ENCODE results near the gene MT1G.

The MT1G gene

DNA sequence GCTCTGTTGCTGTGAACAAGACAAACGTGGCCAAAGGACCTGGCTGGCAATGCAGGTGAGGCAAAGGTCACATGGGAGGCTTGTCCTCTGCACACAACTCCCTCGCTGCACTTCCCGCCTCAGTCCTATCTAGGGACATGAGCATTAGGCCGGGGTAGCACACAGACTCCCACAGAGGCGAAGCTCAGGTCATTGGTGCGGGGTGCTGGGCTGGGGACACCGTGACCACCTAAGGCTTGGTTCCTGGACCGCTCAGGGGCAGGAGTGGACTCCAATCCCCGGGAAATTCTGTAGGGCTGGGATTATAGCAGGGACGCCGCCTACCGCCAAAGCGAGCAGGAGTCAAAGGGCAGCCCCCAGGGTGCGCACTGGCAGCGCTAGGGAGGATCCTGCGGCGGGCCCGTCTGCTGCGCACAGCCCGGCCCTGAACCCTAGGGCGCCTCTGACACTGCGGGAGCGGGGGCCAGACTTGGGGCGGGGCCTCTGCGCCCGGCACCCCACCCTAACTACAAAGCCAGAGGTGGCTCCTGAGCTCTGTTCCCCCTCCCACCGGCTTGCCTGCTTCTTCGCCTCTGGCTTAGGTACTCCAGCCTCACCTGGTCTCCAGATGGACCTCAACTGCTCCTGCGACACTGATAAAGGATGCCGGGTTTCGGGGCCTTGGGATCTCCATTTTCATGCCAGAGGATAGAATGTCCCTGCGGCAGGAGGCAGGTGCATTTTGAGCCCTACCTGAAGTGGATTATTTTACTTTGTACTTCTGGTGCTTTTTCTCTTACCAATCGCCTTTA lies 20.0 kb downstream of the MT1G start:
- TF ChIP-seq CTCF (IDR thresholded peaks at IDR 0.05; ENCODE audit: borderline replicate concordance, insufficient read depth, low read depth, low read length): no peak
- H3K4me3 ChIP-seq (ENCODE audit: low read depth, low read length): no peak overlapping the region

DNA sequence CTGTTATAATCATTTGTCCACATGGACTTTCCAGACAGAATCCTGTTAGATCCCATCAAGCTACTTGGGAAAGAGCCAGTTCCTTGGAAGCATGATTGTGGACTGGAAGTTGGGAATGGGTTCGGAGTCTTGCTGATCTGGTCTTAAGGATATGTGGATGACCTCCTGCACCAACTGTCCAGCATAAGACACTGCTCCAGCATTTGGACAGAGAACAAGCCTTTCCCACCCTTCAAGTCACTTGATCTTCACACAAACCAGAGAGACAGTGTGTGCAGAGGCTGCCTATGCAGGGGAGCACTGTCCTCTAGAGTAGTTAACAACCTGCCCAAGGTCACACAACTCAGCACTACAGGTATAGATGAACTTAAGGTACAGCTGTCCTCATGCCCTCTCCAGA lies 22.0 kb downstream of the MT1G start:
- no peak overlapping the region for H3K4me3 ChIP-seq (ENCODE audit: low read depth, low read length)
- TF ChIP-seq CTCF (IDR thresholded peaks at IDR 0.05; ENCODE audit: borderline replicate concordance, insufficient read depth, low read depth, low read length): no peak

- no peak overlapping the region for H3K4me3 ChIP-seq (ENCODE audit: low read depth, low read length)
- no peak for TF ChIP-seq CTCF (IDR thresholded peaks at IDR 0.05; ENCODE audit: borderline replicate concordance, insufficient read depth, low read depth, low read length)
These were observed 22.6 kb downstream of the MT1G start for GRCh38 chr16:56645311-56645710.

DNA sequence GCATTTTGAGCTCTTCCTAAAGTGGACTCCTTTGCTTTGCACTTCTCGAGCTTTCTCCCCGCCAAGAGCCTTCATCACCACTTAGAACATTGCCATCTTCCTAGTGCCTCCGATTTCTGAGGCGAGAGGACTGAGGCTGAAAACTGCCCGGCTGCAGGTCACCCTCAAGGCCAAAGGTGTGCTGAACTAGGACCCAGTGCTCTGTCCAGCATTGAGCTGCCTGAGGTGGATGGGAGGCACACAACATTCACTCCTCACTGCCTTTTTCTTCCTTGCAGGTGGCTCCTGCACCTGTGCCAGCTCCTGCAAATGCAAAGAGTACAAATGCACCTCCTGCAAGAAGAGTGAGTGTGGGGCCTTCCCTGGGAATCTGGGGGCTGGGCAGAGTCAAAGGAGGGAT lies 24.0 kb downstream of the MT1G start:
- H3K4me3 ChIP-seq (ENCODE audit: low read depth, low read length): no peak overlapping the region
- TF ChIP-seq CTCF (IDR thresholded peaks at IDR 0.05; ENCODE audit: borderline replicate concordance, insufficient read depth, low read depth, low read length): no peak

DNA sequence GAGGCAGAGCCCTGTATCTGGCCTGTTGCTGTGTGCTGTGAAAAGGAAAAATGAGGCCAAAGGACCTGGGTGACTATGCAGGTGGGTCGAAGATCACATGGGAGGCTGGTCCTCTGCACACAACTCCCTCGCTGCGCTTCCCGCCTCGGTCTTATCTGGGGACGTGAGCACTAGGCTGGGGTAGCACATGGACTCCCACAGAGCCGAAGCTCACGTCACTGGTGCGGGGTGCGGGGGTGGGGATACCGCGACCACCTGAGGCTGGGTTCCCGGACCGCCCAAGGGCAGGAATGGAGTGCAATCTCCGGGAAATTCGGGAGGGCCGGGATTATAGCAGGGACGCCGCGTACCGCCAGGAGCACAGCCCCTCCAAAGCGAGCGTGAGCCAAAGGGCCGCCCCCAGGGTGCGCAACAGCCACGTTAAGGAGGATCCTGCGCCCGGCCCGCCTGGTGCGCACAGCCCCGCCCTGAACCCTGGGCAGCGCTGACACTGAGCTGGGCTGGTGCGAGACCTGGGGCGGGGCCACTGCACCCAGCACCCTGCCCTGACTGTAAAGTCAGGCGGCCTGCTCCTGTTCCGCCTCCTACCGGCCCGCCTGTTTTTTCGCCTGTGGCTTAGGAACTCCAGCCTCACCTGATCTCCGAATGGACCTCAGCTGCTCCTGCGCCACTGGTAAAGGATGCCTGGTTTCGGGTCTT lies 24.6 kb downstream of the MT1G start:
- no peak overlapping the region for H3K4me3 ChIP-seq (ENCODE audit: low read depth, low read length)
- 0 out of 2 replicates have a peak, but pooled peaks have one; percentile 4 for TF ChIP-seq CTCF (IDR thresholded peaks at IDR 0.05; ENCODE audit: borderline replicate concordance, insufficient read depth, low read depth, low read length)

- no peak for TF ChIP-seq CTCF (IDR thresholded peaks at IDR 0.05; ENCODE audit: borderline replicate concordance, insufficient read depth, low read depth, low read length)
These were observed 26.7 kb downstream of the MT1G start for GRCh38 chr16:56641166-56641565.

GRCh38 chr16:56640076-56640475 lies 27.8 kb downstream of the MT1G start:
- TF ChIP-seq CTCF (IDR thresholded peaks at IDR 0.05; ENCODE audit: borderline replicate concordance, insufficient read depth, low read depth, low read length): no peak
- H3K4me3 ChIP-seq (ENCODE audit: low read depth, low read length): no peak overlapping the region

More at GRCh38 chr16:56641166-56641565, 26.7 kb downstream of the MT1G start:
- H3K4me3 ChIP-seq (ENCODE audit: low read depth, low read length): no peak overlapping the region

Data from GM12875 (cell line).